NCI-H345 treated with DMSO at 0.1 percent for 48 hours (cell line): ENCODE measurements around the gene FBXO31.
A peak's percentile ranks its signal among the peaks of the same experiment; 100 is the strongest.

Experiments
- DNase-seq: peaks from one replicate; lab custom pipeline; 2025; ENCODE audit not compliant: unreplicated experiment; lab: John Stamatoyannopoulos, UW

The FBXO31 gene

DNA sequence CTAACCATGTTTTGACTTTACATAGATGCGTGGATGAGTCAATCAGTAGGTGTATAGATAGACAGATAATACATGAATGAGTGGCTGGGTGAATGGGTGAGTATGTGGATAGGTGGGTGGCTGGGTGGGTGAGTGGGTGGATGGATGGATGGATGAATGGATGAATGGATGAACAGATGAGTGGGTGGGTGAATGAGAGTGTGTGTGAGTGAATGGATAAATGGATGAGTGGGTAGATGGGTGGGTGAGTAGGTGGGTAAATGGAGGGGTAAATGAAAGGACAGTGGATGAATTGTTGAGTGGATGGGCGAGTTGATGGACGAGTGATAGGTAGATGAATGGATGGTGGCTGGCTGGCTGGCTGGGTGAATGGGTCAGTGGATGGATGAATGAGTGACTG lies 89.6 kb downstream of the FBXO31 start:
- DNase-seq, result no peak

DNA sequence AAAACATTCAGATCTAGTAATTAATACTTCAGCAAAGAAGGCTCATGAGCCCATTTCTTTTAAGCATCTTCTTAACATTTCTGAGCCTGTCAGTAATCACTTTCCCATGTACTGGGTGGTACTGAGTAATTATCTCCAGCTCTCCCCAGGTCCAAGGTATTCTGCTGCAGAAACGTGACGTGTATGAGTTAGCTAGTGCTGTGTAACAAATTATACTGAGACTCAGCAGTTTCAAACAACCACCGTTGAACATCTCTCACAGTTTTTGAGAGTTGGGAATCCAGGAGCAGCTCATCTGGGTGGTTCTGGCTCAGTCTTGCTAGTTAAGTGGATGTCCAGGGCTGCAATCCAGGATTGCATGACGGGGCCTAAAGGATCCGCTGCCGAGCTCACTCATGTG lies 91.6 kb downstream of the FBXO31 start:
- DNase-seq, result no peak

DNA sequence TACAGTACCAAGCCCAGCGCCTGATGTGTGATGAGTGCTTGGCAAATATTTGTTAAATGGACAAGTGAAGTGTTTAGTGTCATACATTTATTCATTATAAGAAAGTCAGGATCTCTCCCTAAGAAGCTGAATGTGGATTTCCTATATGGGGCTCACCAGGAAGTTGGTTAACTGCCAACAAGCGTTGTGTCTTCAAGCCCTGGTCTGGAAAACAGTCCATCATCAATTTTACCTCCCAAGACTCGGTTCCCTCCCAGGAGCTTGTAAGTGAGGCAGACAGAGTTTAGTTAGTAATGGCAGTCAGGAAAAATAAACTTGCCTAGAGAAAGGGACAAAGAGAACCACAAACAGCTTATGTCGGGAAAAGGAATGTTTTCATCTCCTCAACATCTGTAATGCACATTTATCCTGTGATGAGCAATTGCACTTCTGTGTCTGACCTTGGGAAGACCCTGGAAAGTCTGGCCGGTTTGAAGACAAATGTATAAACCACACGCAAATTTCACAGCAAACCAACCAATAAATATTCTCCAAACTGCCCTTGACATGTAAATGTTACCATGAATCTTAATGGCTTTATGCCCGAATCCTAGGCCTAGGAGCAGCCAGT lies 94.7 kb downstream of the FBXO31 start:
- no peak for DNase-seq

DNA sequence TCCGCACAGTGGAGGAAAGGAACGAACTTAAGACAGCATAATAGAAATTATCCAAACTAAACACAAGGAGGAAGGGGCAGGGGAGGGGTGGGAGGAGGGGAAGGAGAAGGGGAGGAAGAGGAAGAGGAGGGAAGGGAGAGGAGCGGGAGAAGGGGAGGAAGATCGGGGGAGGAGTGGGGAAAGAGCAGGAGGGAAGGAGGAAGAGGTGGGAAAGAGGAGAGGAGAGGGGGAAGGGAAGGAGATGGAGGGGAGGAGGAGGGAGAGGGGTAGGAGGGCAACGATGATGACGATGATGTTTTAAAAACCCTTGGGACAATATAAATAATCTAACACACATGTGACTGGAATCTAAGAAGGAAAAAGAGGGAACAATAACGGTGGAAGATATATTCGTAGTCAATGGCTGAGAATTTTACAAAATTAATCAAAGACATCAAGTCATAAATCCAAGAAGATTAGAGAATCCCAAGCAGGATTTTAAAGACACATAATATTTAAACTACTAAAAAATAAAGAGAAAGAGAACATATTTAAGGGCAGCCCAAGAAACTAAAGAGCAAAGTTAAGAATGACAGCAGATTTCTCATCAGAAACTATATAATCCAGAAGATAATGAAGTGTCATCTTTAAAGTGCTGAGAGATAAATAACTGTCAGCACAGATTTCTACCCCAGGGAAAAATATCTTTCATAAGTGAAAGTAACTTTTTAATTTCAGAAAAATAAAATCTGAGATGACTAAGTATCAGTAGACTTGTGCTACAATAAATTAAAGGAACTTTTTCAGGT lies 96.5 kb downstream of the FBXO31 start:
- DNase-seq, result no peak

DNA sequence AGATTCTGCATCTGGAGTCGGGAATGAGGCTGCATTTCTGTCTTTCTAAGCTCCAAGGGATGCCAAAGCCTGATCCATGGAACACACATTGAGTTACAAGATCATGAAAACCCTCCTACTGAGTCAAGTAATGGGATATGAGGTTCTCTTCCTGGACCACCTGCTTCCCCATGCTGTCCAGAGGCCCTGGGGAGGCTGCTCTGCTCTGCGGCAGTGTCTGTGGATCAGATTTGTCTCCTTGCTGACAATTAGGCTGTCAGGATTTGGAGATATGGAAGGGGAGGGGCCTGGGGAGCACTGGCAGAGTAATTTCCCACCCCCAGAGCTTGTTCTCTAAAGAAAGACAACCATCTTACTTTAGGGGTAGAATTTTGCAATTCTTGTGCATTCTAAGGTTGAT lies 99.4 kb downstream of the FBXO31 start:
- no peak for DNase-seq

DNA sequence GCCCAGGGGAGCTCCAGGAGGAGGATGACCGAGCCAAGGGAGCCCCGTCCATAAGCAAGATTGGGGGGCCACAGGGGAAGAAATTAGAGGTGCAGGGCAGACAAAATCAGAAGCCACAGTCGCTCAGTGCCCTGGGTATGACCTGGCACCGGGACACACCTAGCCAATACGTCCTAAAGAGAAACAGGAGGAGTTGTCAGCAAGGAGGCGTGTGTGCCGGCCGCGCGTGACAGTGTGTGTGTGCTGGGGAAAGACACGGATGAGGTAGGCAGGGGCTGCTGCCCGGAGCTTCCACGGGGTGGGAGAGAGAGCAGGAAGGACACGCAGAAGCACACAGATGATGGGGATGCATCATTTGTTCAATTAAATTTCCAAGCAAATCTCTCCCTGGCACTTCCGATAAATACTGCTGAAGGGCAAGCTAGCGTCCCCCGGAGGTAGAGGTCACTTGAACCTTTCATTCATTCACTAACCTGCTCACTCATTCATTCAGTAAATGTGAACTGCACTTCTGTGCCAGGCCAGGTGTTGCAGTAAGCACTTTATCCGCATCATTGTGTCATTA lies 104.4 kb downstream of the FBXO31 start:
- no peak for DNase-seq

DNA sequence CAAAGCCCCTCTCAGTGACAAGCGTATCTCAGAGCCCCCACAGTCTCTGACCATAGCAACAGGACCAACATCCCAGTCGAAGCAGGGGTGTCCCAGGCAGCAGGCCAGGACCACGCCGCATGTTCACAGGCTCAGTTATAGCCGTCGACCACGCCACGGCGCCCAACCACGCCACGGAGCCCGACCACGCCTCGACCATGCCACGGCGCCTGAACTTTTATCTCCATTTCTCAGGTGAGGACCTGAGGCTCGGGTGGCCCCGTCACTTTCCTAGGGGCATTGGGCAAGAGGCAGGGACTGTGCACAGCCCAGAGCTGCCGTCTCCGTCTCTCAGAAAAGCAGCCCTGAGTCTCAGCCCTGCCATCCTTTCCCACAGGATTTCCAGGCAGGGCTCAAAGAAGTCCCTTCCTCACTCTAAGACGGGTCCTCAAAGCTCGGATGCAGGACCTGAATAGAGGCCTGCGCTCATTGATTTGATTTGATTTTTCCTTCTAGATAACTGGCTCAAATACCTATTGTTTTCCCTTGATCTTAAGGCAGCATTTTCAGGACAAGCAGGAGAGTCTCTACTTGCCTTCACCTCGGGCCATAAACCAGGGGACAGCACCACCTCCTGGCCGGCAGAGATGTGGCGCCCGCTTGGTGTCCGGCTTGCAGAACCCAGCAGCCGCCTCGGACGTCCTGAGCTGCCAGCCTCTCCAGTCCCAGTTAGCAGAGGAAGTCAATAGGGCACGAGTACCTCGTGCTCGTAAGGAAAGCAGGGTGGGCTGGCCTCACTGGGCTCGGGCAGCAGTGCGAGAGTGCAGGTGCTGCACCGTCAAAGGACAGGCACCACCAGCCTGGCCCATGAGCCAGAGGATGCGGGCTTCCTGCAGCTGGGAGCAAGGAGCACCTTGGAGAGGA lies 105.1 kb downstream of the FBXO31 start:
- DNase-seq, result peak; percentile 7
